GM21526 (cell line): ENCODE results near the gene RPS19.

Source experiments
- ATAC-seq: cut with Tn5 transposase; IDR thresholded peaks from one replicate; pipeline ENCODE4 v1.9.1; 2021; ENCODE audit warnings: moderate library complexity; ENCODE audit not compliant: unreplicated experiment, low FRiP score

RPS19 gene

DNA sequence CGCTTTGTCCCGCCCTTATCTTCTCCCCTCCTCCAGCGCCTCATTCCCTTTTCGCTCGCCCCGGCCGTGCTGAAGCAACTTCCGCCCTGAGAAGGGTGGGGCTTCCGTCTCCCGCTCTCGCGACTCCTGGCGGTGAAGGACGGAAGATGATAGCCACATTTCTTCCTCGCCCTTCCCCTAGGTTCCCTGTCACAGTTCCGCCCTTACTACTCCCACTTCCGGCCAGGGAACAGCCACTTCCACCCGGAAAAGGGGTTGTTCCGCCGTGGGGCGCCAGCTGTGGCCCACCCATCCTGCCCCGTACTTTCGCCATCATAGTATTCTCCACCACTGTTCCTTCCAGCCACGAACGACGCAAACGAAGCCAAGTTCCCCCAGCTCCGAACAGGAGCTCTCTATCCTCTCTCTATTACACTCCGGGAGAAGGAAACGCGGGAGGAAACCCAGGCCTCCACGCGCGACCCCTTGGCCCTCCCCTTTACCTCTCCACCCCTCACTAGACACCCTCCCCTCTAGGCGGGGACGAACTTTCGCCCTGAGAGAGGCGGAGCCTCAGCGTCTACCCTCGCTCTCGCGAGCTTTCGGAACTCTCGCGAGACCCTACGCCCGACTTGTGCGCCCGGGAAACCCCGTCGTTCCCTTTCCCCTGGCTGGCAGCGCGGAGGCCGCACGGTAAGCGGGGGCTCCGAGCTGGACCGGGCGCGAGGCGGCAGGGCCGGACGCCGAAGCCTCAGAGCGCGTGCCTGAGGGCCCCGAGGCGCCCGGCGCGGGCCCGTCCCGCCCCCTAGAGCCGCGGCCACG lies at the start of gene RPS19:
Gene RPS19, plus strand, starts transcription at position 638 of the 801 bp plus-strand sequence. CDS start 520 bp downstream, outside the sequence.
- peak; percentile 76 for ATAC-seq

DNA sequence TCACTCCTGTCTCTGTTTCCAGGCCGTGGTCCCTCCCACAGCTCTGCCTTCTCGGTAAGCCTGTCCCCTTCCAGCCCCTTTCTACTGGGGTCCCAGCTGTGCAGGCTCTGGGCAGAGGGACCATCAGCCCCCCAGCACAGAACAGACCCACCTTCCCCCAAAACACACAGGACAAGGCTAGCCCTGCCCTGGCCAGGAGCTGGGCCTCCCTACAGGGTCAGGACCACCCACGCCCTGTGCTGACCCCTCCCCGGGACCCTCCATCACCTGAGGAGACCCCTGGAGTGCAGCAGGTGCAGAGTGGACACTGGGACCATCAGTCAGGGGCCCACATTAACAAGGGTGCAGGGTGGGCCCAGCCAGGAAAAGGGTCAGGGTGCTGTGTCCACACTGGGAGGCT lies 49.8 kb upstream of the RPS19 start:
- ATAC-seq: no peak

DNA sequence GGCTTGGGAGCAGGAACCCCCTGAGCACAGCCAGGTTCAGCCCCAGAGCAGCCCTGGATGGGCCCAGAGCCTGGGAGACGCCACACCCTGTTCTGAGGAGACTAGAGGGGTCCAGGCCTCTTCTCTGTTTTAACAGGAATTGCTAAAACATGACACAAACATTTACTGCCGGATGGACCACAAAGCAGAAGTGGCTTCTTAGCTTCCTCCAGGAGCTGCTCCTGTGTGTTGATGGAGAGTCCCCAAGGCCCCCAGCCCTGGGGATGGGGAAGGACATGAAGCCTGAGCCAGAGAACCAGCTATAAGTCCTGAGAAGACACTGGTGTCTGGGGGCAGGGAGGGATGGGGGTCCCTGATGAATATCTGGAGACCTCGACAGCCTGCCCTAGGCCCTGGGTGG lies 49.0 kb upstream of the RPS19 start:
- no peak for ATAC-seq

DNA sequence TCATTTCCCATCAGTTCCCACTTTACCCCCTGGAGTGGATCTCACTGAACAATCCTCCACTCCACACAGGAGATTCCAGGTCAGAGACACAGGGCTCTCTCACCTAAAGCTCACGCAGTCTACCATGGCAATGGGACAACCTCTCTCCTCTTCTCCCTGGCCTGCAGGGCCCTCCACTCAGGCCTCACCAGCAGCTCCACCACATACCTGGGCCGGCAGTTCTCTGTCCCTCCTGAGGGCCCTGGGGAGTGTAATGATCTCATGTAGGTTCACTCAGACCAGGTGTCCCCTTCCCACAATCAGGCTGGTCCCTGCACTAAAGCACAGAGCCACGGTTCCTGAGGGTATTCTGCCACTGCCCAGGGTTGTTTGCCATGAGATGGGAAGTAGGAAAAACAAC lies 48.1 kb upstream of the RPS19 start:
- ATAC-seq: no peak

DNA sequence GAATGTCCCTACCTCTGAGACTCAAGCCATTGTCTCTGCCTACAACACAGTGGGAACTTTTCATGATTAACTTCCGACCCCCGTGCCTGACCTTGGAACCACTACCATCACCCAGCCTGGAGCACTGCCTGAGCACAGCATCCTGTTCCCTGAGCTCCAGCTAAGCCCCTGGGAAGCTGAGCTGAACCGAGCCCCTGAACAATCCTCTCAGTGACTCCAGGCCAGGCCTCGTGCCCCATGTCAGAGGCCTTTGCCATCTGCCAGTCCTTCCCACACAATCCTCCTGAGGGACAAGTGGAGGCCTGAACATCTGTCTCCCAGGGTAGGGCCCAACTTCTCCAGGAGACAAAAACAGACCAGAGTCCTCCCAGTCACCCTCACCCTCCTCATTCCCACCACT lies 46.1 kb upstream of the RPS19 start:
- no peak for ATAC-seq

DNA sequence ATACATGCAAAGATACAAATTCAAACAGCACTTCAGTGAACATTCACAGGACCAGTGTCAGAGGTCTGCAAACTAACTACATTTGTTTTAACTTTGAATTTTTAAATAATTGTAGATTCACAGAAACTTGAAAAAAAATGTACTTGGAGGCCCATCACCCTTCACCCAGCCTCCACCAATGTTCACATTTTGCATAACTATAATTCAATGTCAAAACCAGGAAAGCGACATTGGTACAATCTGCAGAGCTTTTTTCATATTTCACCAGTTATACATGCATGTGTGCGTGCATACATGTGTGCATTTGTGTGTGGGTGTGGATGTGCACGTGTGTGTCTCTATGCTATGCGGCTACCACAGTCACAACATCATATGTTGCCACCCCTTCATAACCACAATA lies 44.8 kb upstream of the RPS19 start:
- ATAC-seq: no peak

DNA sequence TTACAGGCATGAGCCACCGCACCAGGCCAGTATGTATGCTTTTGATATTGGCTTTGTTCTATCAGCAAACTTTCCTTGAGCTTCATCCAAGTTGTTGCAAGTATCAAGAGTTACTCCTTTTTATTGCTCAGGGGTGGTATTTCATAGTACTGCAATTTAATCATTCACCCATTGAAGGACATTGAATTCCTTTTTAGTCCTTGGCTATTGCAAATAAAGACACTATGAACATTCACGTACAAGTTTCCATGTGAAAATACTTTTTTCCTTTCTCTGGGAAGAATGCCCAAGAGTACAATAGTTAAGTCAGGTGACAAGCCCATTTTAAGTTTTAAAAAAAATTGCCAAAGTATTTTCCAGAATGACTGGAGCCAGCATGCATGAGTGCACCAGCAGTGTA lies 43.3 kb upstream of the RPS19 start:
- ATAC-seq: no peak

DNA sequence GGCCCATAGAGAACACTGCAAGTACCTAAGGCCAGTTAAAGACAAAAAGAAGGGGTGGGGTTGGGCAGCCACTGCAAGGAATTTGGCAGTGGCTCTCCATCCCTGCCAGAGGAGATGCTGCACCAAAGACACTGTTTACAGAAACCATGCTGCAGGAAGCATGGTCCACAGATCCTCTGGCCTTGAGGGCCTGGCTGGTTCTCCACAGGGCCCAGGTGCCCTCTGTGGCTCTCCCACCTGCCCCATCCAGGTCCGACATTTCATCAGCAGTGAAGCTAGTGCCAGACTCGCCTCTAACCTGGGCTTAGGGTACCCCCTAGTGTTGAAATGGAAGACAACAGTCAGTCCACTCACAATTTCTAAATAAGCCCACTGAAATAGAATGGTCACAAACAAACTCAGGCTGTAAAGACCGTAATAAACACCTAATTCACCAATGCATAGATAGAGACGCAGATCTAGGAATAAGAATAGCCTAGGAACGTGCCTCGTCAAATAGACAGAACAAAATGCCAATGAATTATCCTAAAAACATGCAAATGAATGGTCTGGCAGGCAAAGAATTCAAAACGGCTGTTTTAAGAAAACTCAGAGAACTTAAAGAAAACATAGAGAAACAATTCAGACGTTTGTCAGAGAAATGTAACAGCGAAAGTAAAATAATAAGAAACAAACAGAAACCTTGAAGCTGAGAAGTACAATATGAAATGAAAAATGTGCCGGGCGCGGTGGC lies 38.9 kb upstream of the RPS19 start:
- no peak for ATAC-seq

DNA sequence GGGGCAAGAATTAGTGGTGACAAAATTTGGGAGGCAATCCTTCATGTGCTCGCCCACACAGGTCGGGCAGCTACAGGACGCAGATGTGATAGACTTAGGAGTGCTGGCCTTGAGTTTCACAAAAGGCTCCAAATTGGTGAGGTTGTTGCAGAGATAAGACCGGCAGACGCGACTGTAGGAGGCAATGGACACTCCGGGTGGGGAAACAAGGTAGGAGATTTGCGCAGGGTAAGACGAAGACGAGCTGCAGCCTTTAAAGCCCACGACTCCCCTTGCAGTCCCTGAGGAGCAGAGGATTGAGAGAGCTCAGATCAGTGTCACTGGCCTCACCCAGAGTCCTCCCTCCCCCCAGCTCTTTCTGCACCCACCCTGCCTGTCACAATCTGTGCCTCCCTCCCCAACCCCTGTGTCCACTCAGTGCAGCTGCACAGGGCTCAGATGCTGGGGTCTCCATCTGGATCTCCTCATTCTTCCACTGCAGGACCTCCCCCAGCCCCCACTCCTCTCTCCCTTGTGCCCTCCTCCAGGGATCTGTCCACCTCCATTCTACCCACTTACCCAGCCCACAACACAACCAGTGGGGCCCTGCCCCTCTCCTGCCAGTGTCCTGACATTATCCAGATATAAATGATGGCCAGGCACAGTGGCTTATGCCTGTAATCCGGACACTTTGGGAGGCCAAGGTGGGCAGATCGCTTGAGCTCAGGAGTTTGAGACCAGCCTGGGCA lies 21.9 kb upstream of the RPS19 start:
- ATAC-seq: no peak

DNA sequence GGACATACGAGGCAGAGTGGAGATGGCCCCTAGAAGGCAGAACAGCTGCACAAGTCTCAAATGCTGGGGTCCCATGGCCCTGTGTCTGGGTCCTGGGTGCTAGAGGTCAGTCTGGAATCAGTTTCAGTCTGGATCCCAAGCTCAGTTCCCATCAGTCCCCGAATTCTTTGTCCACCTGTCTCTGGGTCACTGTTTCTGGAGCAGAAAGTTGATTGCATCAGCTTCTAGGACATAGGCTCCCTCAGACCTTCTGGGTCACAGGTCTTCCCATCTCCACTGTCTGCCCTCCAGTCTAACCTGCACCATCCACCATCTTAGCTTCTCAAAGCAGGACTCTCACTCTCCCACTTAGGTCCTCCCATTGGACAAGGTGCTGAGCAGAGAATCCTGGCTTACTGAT lies 20.8 kb upstream of the RPS19 start:
- no peak for ATAC-seq

DNA sequence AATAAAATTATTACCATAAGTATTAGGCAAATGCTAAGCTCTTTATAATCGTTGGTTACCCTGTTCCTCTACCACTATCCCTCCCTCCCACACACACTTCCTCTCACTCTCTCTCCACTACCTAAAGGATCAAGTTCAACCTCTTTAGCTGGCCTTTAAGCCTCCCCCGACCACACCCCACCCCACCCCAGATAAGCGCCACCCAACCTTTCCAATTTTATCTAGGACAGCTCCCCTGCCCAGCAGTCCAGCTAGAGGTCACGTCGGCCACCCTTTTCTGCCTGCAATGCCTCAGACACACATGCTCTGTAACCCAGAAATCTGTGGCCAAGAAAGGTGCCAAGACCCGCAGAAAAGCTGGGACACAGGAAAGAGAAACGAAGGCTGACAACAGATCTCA lies 16.7 kb upstream of the RPS19 start:
- ATAC-seq: no peak

DNA sequence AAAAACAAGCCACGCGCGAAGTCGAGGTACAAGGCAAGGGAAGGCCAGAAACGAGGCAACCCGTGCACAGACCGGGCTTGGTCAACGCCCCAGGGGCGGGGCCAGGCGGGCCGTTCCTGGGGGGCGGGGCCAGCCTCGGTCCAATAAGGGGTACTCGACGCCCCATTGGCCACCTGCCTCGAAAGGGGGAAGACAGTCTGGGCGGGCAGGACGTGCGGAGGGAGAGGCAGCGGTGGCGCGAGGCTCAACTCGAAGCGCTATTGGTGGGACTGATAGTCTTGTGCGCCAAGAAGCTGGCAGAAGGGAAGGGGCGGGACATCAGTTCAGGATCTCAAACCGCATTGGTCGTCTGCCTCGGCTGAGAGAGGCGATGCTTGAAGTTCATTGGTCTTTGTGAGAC lies 15.5 kb upstream of the RPS19 start, which contains the start of gene LYPD4:
Gene LYPD4, minus strand, starts transcription at position 83 of the 400 bp plus-strand sequence. CDS start 5,398 bp downstream, outside the sequence.
- ATAC-seq: no peak

DNA sequence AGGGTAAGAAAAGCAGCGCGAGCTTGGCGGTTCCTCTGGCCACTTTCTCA lies 15.2 kb upstream of the RPS19 start, which contains the start of gene DMRTC2:
Gene DMRTC2, plus strand, starts transcription at position 42 of the 50 bp plus-strand sequence. CDS start 2,387 bp downstream, outside the sequence.
- ATAC-seq: no peak

DNA sequence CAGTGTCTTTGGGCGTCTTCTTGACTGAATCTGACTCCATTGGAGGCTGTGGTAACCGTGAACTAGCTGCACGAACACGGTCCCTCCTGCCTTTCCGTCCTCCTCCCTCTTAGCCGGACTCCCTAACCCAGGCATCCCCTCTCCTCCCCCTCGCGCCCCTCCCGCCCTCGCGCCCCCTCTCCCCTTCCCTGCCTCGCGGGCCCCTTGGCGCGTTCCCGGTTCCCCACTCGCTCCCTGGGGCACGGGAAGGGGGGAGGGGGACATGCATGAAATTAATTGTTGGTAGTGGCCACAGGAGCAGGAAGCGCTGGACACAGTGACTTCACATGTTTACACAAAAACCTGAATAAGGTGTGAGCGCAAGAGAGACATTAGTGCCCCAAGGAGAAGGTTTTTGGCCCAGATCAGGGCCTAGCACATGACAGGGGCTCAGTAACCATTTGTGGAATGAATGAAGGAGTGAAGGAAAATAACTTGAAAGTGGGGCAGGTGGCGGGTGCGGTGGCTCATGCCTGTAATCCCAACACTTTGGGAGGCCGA lies 14.9 kb upstream of the RPS19 start:
- no peak for ATAC-seq

DNA sequence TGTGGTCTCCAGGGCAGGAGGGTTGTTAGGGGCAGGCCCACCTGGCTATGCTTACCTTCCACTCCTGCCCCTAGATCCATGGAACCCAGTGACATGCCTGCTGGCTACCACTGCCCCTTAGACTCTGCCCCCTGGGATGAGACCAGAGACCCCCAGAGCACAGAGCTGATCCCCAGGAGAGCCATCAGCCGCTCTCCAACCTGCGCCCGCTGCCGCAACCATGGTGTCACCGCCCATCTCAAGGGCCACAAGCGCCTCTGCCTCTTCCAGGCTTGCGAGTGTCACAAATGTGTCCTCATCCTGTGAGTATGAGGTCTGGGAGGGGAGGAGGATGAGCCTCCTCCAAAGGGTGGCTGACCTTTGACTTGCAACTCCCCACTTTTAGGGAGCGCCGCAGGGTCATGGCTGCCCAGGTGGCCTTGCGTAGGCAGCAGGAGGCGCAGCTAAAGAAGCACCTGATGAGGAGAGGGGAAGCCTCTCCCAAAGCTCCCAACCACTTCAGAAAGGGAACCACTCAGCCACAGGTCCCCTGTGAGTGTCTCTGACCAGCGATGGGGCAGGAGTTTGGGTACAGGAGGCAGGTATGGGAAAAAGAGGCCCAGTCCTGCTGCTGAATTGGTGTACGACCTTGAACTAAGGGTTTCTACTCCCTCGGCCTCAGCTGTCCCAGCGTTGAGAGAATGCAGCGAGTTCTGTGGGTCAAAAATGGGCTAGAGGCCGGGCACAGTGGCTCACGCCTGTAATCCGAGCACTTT lies 12.5 kb upstream of the RPS19 start:
- ATAC-seq: no peak

DNA sequence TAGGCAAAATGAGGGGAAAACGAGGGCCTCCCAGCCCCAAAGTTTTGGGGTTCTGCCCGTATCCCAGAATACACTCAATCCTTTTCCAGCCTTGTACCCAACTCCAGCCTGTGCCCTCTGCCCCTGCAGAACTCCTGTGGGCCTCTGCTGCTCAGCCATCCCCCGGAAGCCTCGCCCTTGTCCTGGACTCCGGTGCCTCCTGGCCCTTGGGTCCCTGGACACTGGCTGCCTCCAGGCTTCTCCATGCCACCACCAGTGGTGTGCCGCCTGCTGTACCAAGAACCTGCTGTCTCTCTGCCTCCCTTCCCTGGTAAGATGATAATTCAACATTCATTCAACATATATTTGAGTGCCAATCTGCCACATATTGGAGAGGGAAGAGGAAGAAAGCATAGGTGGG lies 11.4 kb upstream of the RPS19 start:
- ATAC-seq: no peak

DNA sequence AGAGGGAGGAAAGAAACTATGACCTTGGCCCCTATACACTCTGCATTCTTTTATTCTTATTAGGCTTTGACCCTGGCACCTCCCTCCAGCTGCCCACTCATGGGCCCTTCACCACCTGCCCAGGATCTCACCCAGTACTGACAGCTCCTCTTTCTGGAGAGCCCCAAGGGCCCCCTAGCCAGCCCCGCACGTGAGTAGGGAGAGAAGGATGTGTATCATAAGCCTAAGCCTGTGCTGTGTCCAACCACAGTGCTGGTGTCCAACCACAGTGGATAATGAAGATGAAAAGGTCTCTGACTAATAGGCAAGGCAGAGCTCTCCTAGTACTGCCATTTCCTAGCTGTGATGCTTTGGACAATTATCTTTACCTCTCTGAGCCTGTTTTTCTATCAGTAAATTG lies 11.0 kb upstream of the RPS19 start:
- ATAC-seq: no peak

DNA sequence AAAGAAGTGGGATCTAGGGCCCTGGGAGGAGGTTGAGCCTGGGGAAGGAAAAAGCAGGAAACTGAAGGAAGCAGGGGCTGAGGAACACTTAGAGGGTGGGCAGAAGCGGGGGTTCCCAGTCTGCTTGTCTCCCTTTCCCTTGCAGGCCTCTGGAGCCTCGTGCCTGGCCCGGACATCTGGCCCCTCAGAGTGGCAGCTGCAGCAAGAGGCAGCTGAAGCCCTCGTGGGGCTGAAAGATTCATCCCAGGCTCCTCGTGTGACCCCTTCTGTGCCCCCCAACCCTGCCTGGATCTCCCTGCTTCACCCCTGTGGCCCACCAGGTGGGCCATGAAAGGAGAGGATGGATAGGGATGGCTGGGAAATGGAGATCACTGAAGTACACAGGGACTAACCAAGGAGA lies 9.7 kb upstream of the RPS19 start:
- ATAC-seq: no peak

DNA sequence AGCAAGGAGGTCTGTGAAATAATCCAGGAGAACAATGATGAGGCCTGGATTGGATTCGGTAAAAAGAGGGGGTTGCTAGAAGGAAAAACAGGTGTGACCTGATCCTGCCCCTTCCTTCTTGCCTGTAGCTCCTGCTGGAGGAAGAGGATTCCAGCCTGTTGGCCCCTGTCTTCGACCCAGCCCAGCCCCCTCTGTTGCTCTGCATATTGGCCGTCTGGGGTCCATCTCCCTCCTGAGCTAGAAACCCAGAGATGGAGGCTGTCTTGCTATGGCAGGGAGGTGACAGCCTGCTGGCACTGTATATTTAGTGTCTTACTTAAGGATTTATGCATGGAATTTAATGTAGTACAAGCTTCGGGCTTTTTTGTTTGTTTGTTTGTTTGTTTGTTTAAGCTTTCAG lies 8.6 kb upstream of the RPS19 start:
- no peak for ATAC-seq

DNA sequence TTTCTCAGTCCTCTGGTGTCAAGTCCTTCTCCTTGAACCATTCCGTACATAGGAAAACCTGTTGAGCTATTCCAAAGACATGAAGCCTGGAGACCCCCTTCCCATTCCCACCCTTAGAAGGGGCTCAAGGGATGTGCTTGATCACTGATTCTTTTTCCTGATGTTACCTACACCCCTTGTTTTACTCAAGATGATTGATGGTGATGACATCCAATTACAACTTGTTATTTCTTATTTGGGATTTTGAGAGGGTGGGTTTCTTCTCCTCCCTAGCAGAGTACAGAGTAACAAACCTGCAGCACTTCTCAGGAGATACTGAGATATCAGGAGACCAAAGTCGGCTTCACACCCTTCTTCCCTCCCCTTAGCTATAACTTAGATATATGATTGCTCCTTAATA lies 6.7 kb upstream of the RPS19 start:
- no peak for ATAC-seq

DNA sequence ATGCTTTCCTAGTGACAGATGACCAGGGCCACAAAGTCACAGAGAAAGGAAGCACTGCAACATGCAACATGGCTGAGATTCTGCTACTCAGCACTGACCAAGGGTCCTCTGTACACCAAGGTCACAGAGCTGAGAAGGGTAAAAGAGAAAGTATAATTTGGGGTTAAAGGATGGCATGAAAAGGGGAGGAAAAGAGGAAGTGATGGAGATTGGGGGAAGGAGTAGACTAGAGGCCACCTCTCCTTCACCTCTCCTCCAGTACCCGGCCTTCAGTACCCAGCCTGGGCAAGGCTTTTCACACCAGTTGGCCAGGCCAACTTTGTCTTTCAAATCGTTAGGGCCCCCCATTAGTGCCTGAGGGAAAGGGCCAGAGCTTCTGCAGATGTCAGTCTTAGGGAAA lies 6.3 kb upstream of the RPS19 start:
- ATAC-seq: no peak
